Spinal cord (tissue), 10 donors: Measurements from ENCODE around the gene AGMO. TPM values are rescaled to one million over a fixed set of nuclear protein-coding genes. Genes with fewer than 3 reads are reported as not detected.

Experiments used
- DNase-seq, 6 donors: peaks; one replicate each; pipeline versions ENCODE4 v3.0.0 to v3.0.0-alpha.2; 2013 to 2015; ENCODE audit warnings: low spot score in 6 of 6, low read depth in 4 of 6
- H3K27ac ChIP-seq: one replicate; pipeline ENCODE4 v1.5.1; 2013; ENCODE audit warnings: low read depth, low read length, control low read depth
- H3K27me3 ChIP-seq: one replicate; pipeline ENCODE4 v1.6.1; 2013; ENCODE audit warnings: low read length; ENCODE audit not compliant: control insufficient read depth, insufficient read depth
- H3K36me3 ChIP-seq: one replicate; pipeline ENCODE4 v1.6.1; 2013; ENCODE audit warnings: low read length; ENCODE audit not compliant: control insufficient read depth, insufficient read depth
- H3K4me1 ChIP-seq: one replicate; pipeline ENCODE4 v1.6.1; 2013; ENCODE audit warnings: low read length; ENCODE audit not compliant: control insufficient read depth, insufficient read depth
- H3K4me3 ChIP-seq: one replicate; pipeline ENCODE4 v1.5.1; 2013; ENCODE audit warnings: low read depth, low read length, control low read depth
- H3K9me3 ChIP-seq: one replicate; pipeline ENCODE4 v1.6.1; 2013; ENCODE audit warnings: low read length; ENCODE audit not compliant: control insufficient read depth, insufficient read depth
- WGBS: methylation state at CpG from one replicate; pipeline ENCODE4 v1.1.5; 2013; ENCODE audit warnings: missing lambda C conversion rate; ENCODE audit not compliant: insufficient coverage; 5-methylcytosine and 5-hydroxymethylcytosine counted together
- polyA plus RNA-seq, 2 donors: library from polyadenylated mRNA; unstranded; fragments of 120-200 nt; gene quantifications; one replicate each; pipeline ENCODE4 v1.2.1, GENCODE V29; 2013; ENCODE audit not compliant: insufficient read length in 2 of 2
- total RNA-seq, 2 donors: library from RNA; depleted of rRNA in 1 of 2; stranded (reverse); fragments of 120-200 nt in 1 of 2; fragments of >200 nt in 1 of 2; gene quantifications; one replicate each; pipeline versions ENCODE4 v1.2.3 to v1.2.4, GENCODE V29; 2013 to 2014
- donor health status: healthy.

The AGMO gene
- total and polyA plus RNA-seq, 4 donors = 0.30 to 2.9 (median 1.0) TPM

DNA sequence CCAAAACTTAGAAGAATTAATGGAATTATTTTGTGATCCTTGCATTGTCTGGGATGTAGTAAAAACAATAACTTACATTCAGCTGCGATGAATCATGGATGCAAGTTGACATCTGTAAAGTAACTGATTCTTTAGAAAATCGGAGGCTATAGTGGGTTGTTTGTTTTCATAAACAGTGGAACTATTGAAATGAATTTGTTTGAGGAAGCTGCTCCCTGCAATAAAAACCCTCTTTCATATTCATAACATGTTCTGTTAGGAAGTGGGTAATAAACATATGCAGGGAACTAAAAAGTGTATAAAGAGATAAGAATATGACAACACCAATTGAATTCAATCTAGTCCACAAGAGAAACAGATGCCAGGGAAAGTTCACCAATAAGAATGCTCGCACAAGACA lies 53.6 kb downstream of the AGMO start:
- Histone ChIP-seq H3K27ac (peak overlapping the region; percentile 27), H3K9me3 (no peaks in the 10 kb centered on the region), H3K27me3 (no peaks in the 10 kb centered on the region), H3K4me1 (no peaks in the 10 kb centered on the region), H3K4me3 (no peak overlapping the region), H3K36me3 (no peaks in the 10 kb centered on the region)
- 67% methylated on average over 1 of the region's 3 CpGs for WGBS
- DNase-seq = peak in 2 of 6 donors; percentile 40 to 44

GRCh38 chr7:15507708-15508107 lies 54.1 kb downstream of the AGMO start:
- no peaks in the 10 kb centered on the region for H3K9me3 ChIP-seq
- no peaks in the 10 kb centered on the region for H3K27me3 ChIP-seq
- DNase-seq = no peak
- no peaks in the 10 kb centered on the region for H3K36me3 ChIP-seq
- no CpG with 5 or more reads among the region's 3 CpGs for WGBS
- no peak overlapping the region for H3K4me3 ChIP-seq
- H3K27ac ChIP-seq = peak overlapping the region; percentile 27
- H3K4me1 ChIP-seq = no peaks in the 10 kb centered on the region

DNA sequence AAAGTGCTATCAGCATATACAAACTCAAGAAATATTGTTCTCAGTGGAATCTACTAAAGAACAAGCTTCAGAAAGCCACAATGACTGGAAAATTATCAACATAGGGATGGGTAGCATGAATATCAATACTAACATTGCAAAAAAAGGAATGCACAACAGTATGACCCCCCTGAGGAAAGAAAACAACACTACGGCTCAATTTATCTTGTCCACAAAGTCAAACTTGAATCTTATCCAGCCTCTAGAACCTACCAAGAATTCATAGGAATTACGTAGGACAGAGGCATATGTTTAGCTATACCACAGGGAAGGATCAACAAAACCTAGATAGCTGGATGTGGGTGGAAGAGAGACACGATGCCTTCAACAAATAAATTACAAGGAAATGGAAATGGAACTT lies 54.6 kb downstream of the AGMO start:
- H3K4me1 ChIP-seq = no peaks in the 10 kb centered on the region
- no peak for DNase-seq
- H3K9me3 ChIP-seq = no peaks in the 10 kb centered on the region
- H3K4me3 ChIP-seq = no peak overlapping the region
- no peak overlapping the region for H3K27ac ChIP-seq
- no peaks in the 10 kb centered on the region for H3K27me3 ChIP-seq
- no CpG with 5 or more reads among the region's 3 CpGs for WGBS
- no peaks in the 10 kb centered on the region for H3K36me3 ChIP-seq

DNA sequence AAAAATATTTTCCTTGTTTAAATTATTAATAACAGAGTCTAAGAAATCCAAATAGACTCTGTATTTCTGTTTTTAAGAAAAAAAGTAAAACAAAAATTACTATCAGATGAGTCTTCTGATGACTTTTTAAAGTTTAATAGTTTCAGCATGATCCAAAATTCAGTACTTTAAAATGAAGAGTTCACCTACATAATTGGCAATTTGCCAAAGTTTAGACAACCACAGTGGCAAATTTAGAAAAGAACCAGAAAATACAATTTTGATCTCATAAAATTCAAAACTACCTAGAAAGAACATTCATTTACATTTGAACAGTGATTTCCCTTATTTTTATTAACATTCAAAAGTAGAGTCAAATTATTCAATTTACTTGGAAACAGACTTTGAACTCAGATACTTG lies 56.1 kb downstream of the AGMO start:
- H3K9me3 ChIP-seq = no peaks in the 10 kb centered on the region
- no peak for DNase-seq
- no peaks in the 10 kb centered on the region for H3K27me3 ChIP-seq
- no peak overlapping the region for H3K27ac ChIP-seq
- no peaks in the 10 kb centered on the region for H3K36me3 ChIP-seq
- H3K4me1 ChIP-seq = no peaks in the 10 kb centered on the region
- no peak overlapping the region for H3K4me3 ChIP-seq

- WGBS = no CpG with 5 or more reads among the region's 4 CpGs
- Histone ChIP-seq H3K27ac (no peak overlapping the region), H3K27me3 (no peaks in the 10 kb centered on the region)
These were observed 57.5 kb downstream of the AGMO start for GRCh38 chr7:15504351-15504750.

DNA sequence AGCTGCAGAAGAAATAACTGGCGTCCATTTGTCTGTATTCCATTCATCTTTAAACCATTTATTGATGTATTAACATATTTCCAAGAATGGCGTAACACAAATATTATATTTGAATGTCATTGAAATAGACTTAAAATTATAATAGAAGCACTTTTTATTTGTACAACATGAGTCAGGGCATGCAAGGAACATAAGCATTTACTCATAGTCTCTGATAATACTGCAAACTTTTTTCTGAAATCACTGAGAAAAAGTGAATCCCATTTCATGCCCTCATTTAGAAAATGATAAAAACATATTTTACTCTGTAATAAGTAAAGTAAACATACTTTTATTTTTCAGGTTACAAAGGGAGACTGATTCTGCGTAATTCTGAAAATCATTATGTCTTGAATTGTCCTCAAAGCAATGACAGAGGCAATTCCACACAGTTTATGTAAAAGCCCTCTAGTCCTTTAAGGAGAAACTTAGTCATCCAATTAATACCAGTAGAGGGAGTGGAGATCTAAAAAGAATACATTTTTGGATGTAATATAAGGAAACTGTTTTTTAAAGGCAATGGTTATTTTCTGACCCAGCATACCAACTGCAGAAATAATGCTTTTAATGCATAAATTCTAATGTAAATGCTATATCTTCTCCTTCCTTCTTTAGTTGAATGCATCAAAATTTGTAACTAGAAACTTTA lies 58.1 kb downstream of the AGMO start:
- H3K4me3 ChIP-seq = no peak overlapping the region
- H3K27me3 ChIP-seq = no peaks in the 10 kb centered on the region
- DNase-seq = no peak
- H3K36me3 ChIP-seq = no peaks in the 10 kb centered on the region
- no peak overlapping the region for H3K27ac ChIP-seq
- H3K9me3 ChIP-seq = no peaks in the 10 kb centered on the region
- no peaks in the 10 kb centered on the region for H3K4me1 ChIP-seq
- no CpG with 5 or more reads among the region's 3 CpGs for WGBS

More at GRCh38 chr7:15504351-15504750, 57.5 kb downstream of the AGMO start:
- Histone ChIP-seq H3K36me3 (no peaks in the 10 kb centered on the region), H3K9me3 (no peaks in the 10 kb centered on the region), H3K4me3 (no peak overlapping the region), H3K4me1 (no peaks in the 10 kb centered on the region)
- DNase-seq = no peak

DNA sequence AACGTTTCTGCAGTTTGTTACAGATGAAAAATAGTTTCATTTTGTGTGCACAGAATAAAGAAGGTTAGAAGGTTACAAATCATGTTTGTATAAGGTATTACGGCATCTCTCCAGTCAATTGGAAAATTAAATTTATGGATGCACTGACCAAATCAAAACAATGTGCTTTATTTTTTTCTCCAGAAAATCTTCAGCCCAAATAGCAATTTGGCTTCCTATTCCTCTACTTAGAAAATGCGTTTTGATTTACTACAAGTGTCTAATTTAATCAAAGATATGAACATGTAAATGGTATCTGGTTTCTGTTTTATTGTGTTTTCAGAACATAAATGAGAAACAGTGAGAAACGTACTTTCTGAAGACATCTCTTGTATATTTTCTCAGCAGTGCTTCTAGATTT lies 63.4 kb downstream of the AGMO start:
- Histone ChIP-seq H3K27me3 (no peaks in the 10 kb centered on the region), H3K9me3 (no peaks in the 10 kb centered on the region), H3K4me1 (no peaks in the 10 kb centered on the region), H3K4me3 (no peak overlapping the region), H3K27ac (no peak overlapping the region), H3K36me3 (no peaks in the 10 kb centered on the region)
- no CpG with 5 or more reads among the region's 4 CpGs for WGBS
- no peak for DNase-seq

DNA sequence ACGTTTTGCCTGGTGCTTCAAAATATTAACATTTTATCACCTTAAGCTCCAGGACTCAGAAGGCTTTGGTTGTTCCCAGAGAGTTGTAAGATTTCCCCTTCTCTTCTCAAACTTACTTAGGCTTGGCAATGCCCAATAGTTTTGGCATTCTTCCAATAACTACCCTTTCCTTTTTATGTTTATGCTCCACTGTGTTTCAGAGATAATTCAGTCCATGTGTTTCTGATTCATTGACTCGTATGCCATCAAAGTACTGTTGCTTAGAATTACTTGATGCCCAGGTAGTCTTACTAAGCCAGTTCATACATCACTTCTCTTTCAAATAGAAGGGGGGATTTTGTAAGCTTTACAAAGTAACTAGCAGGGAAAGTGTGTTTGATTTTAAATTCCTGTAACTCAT lies 66.6 kb downstream of the AGMO start:
- H3K27me3 ChIP-seq = no peaks in the 10 kb centered on the region
- H3K27ac ChIP-seq = no peak overlapping the region
- 40% methylated on average over 1 of the region's 2 CpGs for WGBS
- no peaks in the 10 kb centered on the region for H3K4me1 ChIP-seq
- DNase-seq = no peak
- no peaks in the 10 kb centered on the region for H3K9me3 ChIP-seq
- no peak overlapping the region for H3K4me3 ChIP-seq
- H3K36me3 ChIP-seq = no peaks in the 10 kb centered on the region

GRCh38 chr7:15494711-15495110 lies 67.1 kb downstream of the AGMO start:
- no CpG with 5 or more reads among the region's 2 CpGs for WGBS
- Histone ChIP-seq H3K9me3 (no peaks in the 10 kb centered on the region), H3K27me3 (no peaks in the 10 kb centered on the region)

GRCh38 chr7:15491361-15491760 lies 70.5 kb downstream of the AGMO start:
- H3K4me3 ChIP-seq = no peak overlapping the region
- no peak for DNase-seq
- WGBS = no CpG with 5 or more reads among the region's 2 CpGs
- no peaks in the 10 kb centered on the region for H3K27me3 ChIP-seq
- no peaks in the 10 kb centered on the region for H3K4me1 ChIP-seq
- no peaks in the 10 kb centered on the region for H3K36me3 ChIP-seq
- no peak overlapping the region for H3K27ac ChIP-seq
- no peaks in the 10 kb centered on the region for H3K9me3 ChIP-seq

More at GRCh38 chr7:15494711-15495110, 67.1 kb downstream of the AGMO start:
- no peak overlapping the region for H3K27ac ChIP-seq
- no peaks in the 10 kb centered on the region for H3K4me1 ChIP-seq
- H3K36me3 ChIP-seq = no peaks in the 10 kb centered on the region
- H3K4me3 ChIP-seq = no peak overlapping the region
- DNase-seq = no peak
